Vagina (tissue), 2 donors: ENCODE data around the gene NIPA2.

Experiments
- POLR2A ChIP-seq, 2 donors: fragments of 450-650 bp; IDR thresholded peaks; one replicate each; pipeline ENCODE4 v1.6.1; 2017; ENCODE audit warnings: antibody characterized with exemption in 2 of 2, mild to moderate bottlenecking in 2 of 2, moderate library complexity in 2 of 2
- TF ChIP-seq, protein P1 (sequence below), 3 experiments: fragments of 450-650 bp in 2 of 3; fragments of 200-600 bp in 1 of 3; sonication (generic) in 1 of 3; IDR thresholded peaks; one replicate each; pipeline ENCODE4 v1.5.1; 2017 to 2019; ENCODE audit warnings: antibody characterized with exemption in 3 of 3, mild to moderate bottlenecking in 2 of 3, moderate library complexity in 2 of 3

DNA sequence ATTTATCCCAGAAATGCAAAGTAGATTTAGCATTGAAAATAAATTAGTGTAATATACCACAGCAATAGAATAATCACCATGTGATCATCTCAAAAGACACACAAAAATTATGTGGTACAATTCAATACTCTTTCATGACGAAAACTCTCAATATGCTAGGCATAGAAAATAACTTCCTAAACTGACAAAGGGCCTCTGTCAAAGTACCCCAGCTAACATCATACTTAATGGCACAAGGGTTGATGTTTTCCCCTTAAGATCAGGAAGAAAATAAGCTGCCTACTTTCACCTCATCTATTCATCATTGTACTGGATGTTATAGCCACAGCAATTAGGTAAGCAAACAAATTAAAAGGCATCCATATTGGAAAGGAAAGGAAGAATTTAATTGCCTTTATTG, 22.7 kb upstream of the NIPA2 start:
- no peak for TF ChIP-seq POLR2A (IDR thresholded peaks at IDR 0.05)
- TF ChIP-seq, protein P1, sequence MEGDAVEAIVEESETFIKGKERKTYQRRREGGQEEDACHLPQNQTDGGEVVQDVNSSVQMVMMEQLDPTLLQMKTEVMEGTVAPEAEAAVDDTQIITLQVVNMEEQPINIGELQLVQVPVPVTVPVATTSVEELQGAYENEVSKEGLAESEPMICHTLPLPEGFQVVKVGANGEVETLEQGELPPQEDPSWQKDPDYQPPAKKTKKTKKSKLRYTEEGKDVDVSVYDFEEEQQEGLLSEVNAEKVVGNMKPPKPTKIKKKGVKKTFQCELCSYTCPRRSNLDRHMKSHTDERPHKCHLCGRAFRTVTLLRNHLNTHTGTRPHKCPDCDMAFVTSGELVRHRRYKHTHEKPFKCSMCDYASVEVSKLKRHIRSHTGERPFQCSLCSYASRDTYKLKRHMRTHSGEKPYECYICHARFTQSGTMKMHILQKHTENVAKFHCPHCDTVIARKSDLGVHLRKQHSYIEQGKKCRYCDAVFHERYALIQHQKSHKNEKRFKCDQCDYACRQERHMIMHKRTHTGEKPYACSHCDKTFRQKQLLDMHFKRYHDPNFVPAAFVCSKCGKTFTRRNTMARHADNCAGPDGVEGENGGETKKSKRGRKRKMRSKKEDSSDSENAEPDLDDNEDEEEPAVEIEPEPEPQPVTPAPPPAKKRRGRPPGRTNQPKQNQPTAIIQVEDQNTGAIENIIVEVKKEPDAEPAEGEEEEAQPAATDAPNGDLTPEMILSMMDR (IDR thresholded peaks at IDR 0.05), result no peak
